ENCODE results near the gene SAP30BP.

Gene SAP30BP

DNA sequence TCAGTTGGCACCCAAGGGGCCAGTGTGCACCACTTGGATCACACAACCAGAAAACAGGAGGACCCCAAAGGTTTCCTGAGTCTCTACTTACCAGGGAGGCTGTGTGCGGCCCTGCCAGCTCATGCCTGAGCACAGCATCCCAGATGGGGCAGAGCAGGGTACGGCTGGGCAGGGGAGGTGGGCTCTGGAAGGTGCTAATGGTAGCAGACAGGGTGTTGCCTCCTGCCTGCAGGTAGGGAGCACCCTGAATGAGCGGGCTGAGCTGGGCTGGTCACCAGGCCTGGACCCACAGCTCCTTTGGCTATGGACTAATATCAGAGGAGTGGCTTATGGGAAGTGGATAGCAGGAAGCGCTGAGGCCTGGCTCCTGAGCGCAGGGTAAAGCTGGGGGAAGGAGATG is 14.8 kb upstream of the SAP30BP start:
- no peak overlapping the region for H3K4me2 ChIP-seq (ENCODE audit: insufficient read depth, low read length)
- no peaks in the 10 kb centered on the region for H3K27me3 ChIP-seq (ENCODE audit: insufficient read depth, low read length, poor library complexity)
- H3K79me2 ChIP-seq (ENCODE audit: insufficient read depth, low read length) = no peaks in the 10 kb centered on the region
- H3K9me3 ChIP-seq (ENCODE audit: insufficient read depth, low read length, severe bottlenecking) = no peaks in the 10 kb centered on the region
- no peaks in the 10 kb centered on the region for H4K20me1 ChIP-seq (ENCODE audit: insufficient read depth, low read length)
- TF ChIP-seq, protein P1, sequence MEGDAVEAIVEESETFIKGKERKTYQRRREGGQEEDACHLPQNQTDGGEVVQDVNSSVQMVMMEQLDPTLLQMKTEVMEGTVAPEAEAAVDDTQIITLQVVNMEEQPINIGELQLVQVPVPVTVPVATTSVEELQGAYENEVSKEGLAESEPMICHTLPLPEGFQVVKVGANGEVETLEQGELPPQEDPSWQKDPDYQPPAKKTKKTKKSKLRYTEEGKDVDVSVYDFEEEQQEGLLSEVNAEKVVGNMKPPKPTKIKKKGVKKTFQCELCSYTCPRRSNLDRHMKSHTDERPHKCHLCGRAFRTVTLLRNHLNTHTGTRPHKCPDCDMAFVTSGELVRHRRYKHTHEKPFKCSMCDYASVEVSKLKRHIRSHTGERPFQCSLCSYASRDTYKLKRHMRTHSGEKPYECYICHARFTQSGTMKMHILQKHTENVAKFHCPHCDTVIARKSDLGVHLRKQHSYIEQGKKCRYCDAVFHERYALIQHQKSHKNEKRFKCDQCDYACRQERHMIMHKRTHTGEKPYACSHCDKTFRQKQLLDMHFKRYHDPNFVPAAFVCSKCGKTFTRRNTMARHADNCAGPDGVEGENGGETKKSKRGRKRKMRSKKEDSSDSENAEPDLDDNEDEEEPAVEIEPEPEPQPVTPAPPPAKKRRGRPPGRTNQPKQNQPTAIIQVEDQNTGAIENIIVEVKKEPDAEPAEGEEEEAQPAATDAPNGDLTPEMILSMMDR (IDR thresholded peaks at IDR 0.05; ENCODE audit: borderline replicate concordance, extremely low read depth, low read length, poor library complexity, severe bottlenecking) = no peak
- no peak for TF ChIP-seq EZH2 (IDR thresholded peaks at IDR 0.05; ENCODE audit: borderline replicate concordance, low read depth, low read length, severe bottlenecking)
- ATAC-seq (ENCODE audit: insufficient read depth, low read depth) (no peak), DNase-seq (no peak)
- H3K9ac ChIP-seq (ENCODE audit: low read depth, low read length) = no peak overlapping the region
- no peak overlapping the region for H2AFZ ChIP-seq (ENCODE audit: low read depth, low read length)
- H3K27ac ChIP-seq (ENCODE audit: low read length) = peak overlapping the region; percentile 0; the same call in 1 of the 2 replicates
- H3K4me1 ChIP-seq (ENCODE audit: insufficient read depth, low read length) = no peaks in the 10 kb centered on the region
- no peak overlapping the region for H3K4me3 ChIP-seq (ENCODE audit: low read depth in 1 of 2, low read length in 2 of 2)
- peaks cover 38% of the 10 kb centered on the region for H3K36me3 ChIP-seq (ENCODE audit: insufficient read depth, low read length)

DNA sequence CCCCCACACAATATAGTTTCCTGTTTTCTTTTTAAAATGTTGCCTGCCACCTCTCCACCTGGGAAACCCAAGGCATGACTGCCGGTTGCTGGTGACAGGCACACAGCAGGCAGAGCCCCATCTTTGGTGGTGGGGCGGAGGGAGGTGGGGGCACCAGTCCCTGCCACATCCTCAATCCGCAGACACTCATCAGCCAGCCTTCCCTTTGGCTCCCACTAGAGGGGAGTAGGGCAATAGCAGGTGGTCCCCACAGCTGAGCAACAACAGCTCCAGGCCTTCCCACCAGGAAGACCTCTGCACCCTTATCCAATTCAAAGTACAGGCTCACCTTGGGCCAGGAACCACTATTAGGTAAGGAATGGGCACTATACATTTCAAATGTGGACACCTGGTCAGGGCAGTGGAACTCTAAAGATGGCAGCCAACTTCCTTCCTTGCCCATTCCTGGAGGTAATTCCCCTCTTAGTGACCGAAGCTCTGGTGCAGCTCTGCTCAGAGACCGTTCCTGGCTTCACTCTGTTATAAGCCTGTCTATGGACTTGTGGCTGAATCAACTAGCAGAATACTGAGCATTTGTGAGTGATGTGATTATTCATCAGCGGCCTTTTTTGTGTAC is 14.1 kb upstream of the SAP30BP start:
- peak; percentile 71 for DNase-seq
- H3K27ac ChIP-seq (ENCODE audit: low read length) = 0 out of 2 replicates have a peak overlapping the region, but pooled peaks have one; percentile 0
- H3K36me3 ChIP-seq (ENCODE audit: insufficient read depth, low read length) = peaks cover 40% of the 10 kb centered on the region

DNA sequence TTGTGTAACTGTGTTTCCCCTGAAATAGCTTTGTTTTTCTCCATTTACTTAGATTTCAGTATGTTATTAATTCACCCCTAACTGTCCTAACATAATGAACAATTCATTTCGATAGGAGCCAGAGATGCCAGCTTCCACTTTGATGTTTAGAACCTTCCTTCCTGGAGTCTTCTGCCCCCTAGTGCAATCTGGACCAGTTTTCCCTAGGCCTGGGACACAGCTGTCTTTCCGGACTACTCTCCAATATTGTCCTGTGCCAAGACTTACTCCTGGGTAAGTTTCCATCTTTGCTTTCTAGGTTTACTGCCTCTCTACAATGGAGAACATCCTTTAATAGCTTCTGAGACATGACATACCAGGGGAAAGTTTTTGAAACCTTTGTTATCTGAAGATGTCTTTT is 13.0 kb upstream of the SAP30BP start:
- no peak for TF ChIP-seq EZH2 (IDR thresholded peaks at IDR 0.05; ENCODE audit: borderline replicate concordance, low read depth, low read length, severe bottlenecking)
- TF ChIP-seq, protein P1 (IDR thresholded peaks at IDR 0.05; ENCODE audit: borderline replicate concordance, extremely low read depth, low read length, poor library complexity, severe bottlenecking) = peak; percentile 7
- Histone ChIP-seq H3K9ac (ENCODE audit: low read depth, low read length) (no peak overlapping the region), H4K20me1 (ENCODE audit: insufficient read depth, low read length) (no peaks in the 10 kb centered on the region), H3K79me2 (ENCODE audit: insufficient read depth, low read length) (no peaks in the 10 kb centered on the region), H3K4me1 (ENCODE audit: insufficient read depth, low read length) (no peaks in the 10 kb centered on the region), H3K27ac (ENCODE audit: low read length) (no peak overlapping the region), H3K4me2 (ENCODE audit: insufficient read depth, low read length) (no peak overlapping the region), H3K4me3 (ENCODE audit: low read depth in 1 of 2, low read length in 2 of 2) (no peak overlapping the region), H3K36me3 (ENCODE audit: insufficient read depth, low read length) (peaks cover 36% of the 10 kb centered on the region), H3K9me3 (ENCODE audit: insufficient read depth, low read length, severe bottlenecking) (no peaks in the 10 kb centered on the region), H3K27me3 (ENCODE audit: insufficient read depth, low read length, poor library complexity) (no peaks in the 10 kb centered on the region), H2AFZ (ENCODE audit: low read depth, low read length) (no peak overlapping the region)
- ATAC-seq (ENCODE audit: insufficient read depth, low read depth) (no peak), DNase-seq (no peak)

More for the DNA sequence above, 14.1 kb upstream of the SAP30BP start:
- no peak overlapping the region for H3K4me3 ChIP-seq (ENCODE audit: low read depth in 1 of 2, low read length in 2 of 2)
- no peaks in the 10 kb centered on the region for H3K9me3 ChIP-seq (ENCODE audit: insufficient read depth, low read length, severe bottlenecking)
- H3K9ac ChIP-seq (ENCODE audit: low read depth, low read length) = no peak overlapping the region
- H3K4me1 ChIP-seq (ENCODE audit: insufficient read depth, low read length) = no peaks in the 10 kb centered on the region
- H3K27me3 ChIP-seq (ENCODE audit: insufficient read depth, low read length, poor library complexity) = no peaks in the 10 kb centered on the region
- no peaks in the 10 kb centered on the region for H3K79me2 ChIP-seq (ENCODE audit: insufficient read depth, low read length)
- ATAC-seq (ENCODE audit: insufficient read depth, low read depth) = peak; percentile 96
- no peak for TF ChIP-seq EZH2 (IDR thresholded peaks at IDR 0.05; ENCODE audit: borderline replicate concordance, low read depth, low read length, severe bottlenecking)
- TF ChIP-seq, protein P1 (IDR thresholded peaks at IDR 0.05; ENCODE audit: borderline replicate concordance, extremely low read depth, low read length, poor library complexity, severe bottlenecking) = peak; percentile 92
- no peak overlapping the region for H2AFZ ChIP-seq (ENCODE audit: low read depth, low read length)
- no peak overlapping the region for H3K4me2 ChIP-seq (ENCODE audit: insufficient read depth, low read length)
- no peaks in the 10 kb centered on the region for H4K20me1 ChIP-seq (ENCODE audit: insufficient read depth, low read length)
